Gastroesophageal sphincter (tissue), 3 donors: Measurements from ENCODE around the gene NACA.

Experiments
- CTCF ChIP-seq, 4 experiments: fragments of 200-600 bp in 2 of 4; fragments of 450-650 bp in 2 of 4; sonication (generic) in 1 of 4; IDR thresholded peaks; one replicate each; pipeline ENCODE4 v1.5.1; 2017 to 2019; ENCODE audit warnings: antibody characterized with exemption in 4 of 4, mild to moderate bottlenecking in 2 of 4, moderate library complexity in 2 of 4
- POLR2A ChIP-seq, 2 donors: fragments of 450-650 bp; IDR thresholded peaks; one replicate each; pipeline ENCODE4 v1.6.1; 2017; ENCODE audit warnings: antibody characterized with exemption in 2 of 2, mild to moderate bottlenecking in 2 of 2, moderate library complexity in 1 of 2

- TF ChIP-seq CTCF (IDR thresholded peaks at IDR 0.05) (no peak), POLR2A (IDR thresholded peaks at IDR 0.05) (no peak)
These were observed 36.7 kb upstream of the NACA start for GRCh38 chr12:56761812-56762211.
